ENCODE data around the gene GSTM4. TPM values are rescaled to one million over a fixed set of nuclear protein-coding genes. Genes with fewer than 3 reads are reported as not detected.
"Not testable (repeated sequence)": the region's sequence is repeated elsewhere in the genome, so short reads cannot be mapped to it uniquely, and the experiment has no call there.

The GSTM4 gene
- total RNA-seq, 1 donor from 2014 or later, result 2.0 TPM

DNA sequence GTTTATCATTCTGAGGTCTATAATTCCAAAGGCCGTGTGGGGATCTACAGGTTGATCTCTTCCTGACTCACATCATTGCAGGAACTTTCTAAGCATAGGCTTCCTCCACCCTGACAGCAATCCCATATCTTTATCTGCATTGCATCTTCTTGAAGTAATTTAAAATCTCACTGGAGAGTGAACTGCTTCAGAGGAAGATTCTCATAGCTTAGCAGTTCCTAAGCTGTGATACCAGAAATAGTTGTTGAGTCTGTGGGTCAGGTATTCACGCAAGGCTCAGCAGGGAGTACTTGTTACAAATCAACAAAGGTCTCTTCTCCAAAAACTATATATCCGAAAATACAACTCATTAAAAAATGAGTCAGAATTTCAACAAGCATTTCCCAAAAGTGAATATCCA lies 39.2 kb downstream of the GSTM4 start:
- DNase-seq (ENCODE audit: extremely low read depth, low read depth, low spot score), result not testable (repeated sequence)

DNA sequence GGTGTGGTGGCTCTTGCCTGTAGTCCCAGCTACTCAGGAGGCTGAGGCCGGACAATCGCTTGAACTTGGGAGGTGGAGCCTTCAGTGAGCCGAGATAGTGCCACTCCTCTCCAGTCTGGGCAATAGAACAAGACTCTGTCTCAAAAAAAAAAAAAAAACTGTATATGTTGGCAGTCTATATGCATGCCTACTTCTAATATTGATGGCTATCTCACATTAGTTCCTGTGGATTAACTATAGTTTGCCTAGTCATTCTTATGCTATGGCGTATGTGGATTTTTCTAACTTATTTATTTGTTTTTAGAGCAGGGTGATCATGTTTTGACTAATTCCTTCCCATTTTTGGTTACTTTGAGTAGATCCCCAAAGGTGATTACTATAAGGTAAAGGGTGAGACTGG lies 41.2 kb downstream of the GSTM4 start:
- no peak for DNase-seq (ENCODE audit: extremely low read depth, low read depth, low spot score)

DNA sequence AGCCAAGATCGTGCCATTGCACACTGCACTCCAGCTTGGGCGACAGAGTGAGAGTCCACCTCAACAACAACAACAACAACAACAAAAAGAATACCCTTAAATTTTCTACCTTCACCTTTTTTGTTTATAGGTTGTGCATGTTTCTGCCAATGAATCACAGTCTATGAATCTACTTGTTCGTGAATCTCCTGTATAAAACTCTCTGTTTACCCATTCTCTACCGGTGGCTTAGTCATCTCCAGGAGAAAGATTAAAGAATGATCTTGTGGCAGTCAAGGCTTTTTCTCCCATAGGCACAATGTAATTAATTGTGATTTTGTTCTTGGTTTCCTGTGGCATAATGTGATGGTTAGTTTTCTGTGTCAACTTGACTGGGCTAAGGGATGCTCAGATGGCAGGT lies 42.0 kb downstream of the GSTM4 start:
- DNase-seq (ENCODE audit: extremely low read depth, low read depth, low spot score), result not testable (repeated sequence)

DNA sequence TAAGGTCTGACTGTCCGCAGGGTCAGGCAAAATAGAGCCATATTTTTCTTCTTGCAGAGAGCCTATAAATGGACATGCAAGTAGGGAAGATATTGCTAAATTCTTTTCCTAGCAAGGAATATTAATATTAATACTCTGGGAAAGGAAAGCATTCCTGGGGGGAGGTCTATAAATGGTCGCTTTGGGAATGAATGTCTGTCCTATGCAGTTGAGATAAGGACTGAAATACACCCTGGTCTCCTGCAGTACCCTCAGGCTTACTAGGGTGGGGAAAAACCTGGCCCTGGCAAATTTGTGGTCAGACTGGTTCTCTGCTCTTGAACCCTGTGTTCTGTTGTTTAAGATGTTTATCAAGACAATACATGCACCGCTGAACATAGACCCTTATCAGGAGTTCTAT lies 47.0 kb downstream of the GSTM4 start:
- not testable (repeated sequence) for DNase-seq (ENCODE audit: extremely low read depth, low read depth, low spot score)

DNA sequence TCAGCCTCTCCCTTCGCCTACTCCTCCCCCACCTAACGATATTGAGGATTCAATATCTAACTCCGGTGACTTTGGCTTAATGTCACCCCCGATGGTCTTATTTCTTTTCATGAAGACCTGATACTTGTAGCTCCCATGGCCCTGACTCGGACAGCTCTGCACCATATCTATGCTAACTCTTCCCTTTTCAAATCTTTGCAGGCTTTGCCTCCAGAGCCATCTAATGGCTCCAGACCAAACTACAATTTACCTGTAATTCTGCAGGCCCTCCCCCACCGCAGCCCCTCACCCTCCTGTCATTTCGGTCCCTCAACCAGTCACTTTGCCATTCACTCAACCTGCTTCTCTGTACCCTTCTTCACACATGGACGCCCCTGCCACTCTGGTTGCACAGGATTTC lies 48.3 kb downstream of the GSTM4 start:
- no peak for DNase-seq (ENCODE audit: extremely low read depth, low read depth, low spot score)

DNA sequence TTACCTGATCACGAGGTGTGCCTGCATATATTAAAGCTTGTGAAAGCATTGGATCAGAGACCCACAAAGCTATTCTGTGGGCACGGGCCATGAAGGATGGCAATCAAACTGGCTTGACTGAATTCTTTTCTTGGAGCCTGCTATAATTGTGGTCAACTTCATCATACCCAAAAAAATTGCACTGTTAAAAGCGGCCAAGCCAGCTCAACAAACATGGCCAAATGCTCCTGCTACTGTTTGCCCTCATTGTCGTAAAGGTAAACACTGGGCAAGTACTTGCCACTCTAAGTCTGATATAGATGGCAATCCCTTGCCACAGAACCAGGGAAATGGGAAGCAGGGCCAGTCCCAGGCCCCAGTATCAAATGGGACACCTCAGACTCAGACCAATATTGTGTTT lies 49.5 kb downstream of the GSTM4 start:
- DNase-seq (ENCODE audit: extremely low read depth, low read depth, low spot score), result no peak

DNA sequence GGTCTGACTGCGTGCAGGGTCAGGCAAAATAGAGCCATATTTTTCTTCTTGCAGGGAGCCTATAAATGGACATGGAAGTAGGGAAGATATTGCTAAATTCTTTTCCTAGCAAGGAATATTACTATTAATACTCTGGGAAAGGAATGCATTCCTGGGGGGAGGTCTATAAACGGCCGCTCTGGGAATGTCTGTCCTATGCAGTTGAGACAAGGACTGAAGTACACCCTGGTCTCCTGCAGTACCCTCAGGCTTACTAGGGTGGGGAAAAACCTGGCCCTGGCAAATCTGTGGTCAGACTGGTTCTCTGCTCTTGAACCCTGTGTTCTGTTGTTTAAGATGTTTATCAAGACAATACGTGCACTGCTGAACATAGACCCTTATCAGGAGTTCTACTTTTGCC lies 53.0 kb downstream of the GSTM4 start:
- not testable (repeated sequence) for DNase-seq (ENCODE audit: extremely low read depth, low read depth, low spot score)

DNA sequence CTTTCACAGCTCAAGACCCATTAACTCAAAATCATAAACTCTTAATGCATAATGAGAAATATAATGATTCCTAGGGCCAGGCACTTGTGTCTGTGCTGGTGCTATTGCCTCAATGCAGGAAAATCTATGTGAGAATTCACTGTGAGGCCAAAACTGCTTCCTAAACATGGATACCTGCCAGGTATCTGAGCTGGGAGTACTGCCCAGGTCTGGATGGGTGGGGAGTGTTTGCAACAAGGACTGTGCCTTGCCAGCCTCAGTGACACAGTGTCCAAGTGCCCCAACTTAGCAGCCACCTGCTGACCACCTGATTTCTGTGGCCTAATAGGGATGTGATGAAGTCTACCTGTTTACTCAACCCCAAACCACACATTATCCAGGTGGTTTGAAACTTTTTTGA lies 53.9 kb downstream of the GSTM4 start:
- not testable (repeated sequence) for DNase-seq (ENCODE audit: extremely low read depth, low read depth, low spot score)

Other genes starting within 250 kb of the GSTM4 start
- 58.8 TPM in 2 replicates for gene PSMA5, start 229.7 kb upstream of the GSTM4 start, total RNA-seq
- gene SYPL2, start 189.6 kb upstream of the GSTM4 start, total RNA-seq, result not detected in 2 replicates
- gene ATXN7L2, start 172.2 kb upstream of the GSTM4 start, total RNA-seq, result 2.3 and 4.3 TPM in 2 replicates
- gene CYB561D1, start 162.0 kb upstream of the GSTM4 start, total RNA-seq, result 6.2 and 6.7 TPM in 2 replicates
- 0.64 and 0.68 TPM in 2 replicates for gene AMIGO1, start 146.4 kb upstream of the GSTM4 start, total RNA-seq
- not detected in 2 replicates for gene GPR61, start 116.2 kb upstream of the GSTM4 start, total RNA-seq
- 10.7 and 11.4 TPM in 2 replicates for gene GNAI3, start 107.5 kb upstream of the GSTM4 start, total RNA-seq
- gene GNAT2, start 36.5 kb upstream of the GSTM4 start, total RNA-seq, result not detected in 2 replicates
- gene AMPD2, start 36.3 kb upstream of the GSTM4 start, total RNA-seq, result 64.3 and 68.0 TPM in 2 replicates
- 1.9 and 6.2 TPM in 2 replicates for gene GSTM2, start 12.0 kb downstream of the GSTM4 start, total RNA-seq
- 9.3 TPM in 1 of 2 replicates, not detected in the other for gene GSTM1, start 31.7 kb downstream of the GSTM4 start, total RNA-seq
- not detected in 2 replicates for gene GSTM5, start 56.2 kb downstream of the GSTM4 start, total RNA-seq
- gene GSTM3, start 84.9 kb downstream of the GSTM4 start, total RNA-seq, result 25.7 and 39.8 TPM in 2 replicates
- not detected in 2 replicates for gene EPS8L3, start 107.8 kb downstream of the GSTM4 start, total RNA-seq